Stomach (tissue), 9 donors: ENCODE data around the gene PMM2. TPM values are rescaled to one million over a fixed set of nuclear protein-coding genes. Genes with fewer than 3 reads are reported as not detected.

Experiments used
- DNase-seq, 2 donors: peaks; one replicate each; pipeline versions ENCODE4 v3.0.0 to v3.0.0-alpha.2; 2013 to 2019
- H3K27ac ChIP-seq, 5 donors: fragments of 200-600 bp in 4 of 5; sonication (generic) in 4 of 5; one replicate each; pipeline ENCODE4 v1.5.1; 2013 to 2019; ENCODE audit warnings: mild to moderate bottlenecking in 1 of 5, moderate library complexity in 1 of 5
- H3K27me3 ChIP-seq, 3 donors: fragments of 200-600 bp; sonication (generic); one replicate each; pipeline ENCODE4 v1.5.1; 2017 to 2019; ENCODE audit warnings: mixed run types in 1 of 3
- H3K36me3 ChIP-seq, 4 donors: fragments of 200-600 bp; sonication (generic); 1 replicate in 3 of 4; 2 replicates in 1 of 4; pipeline ENCODE4 v1.5.1; 2016 to 2019
- H3K4me1 ChIP-seq, 4 donors: fragments of 200-600 bp; sonication (generic); one replicate each; pipeline ENCODE4 v1.5.1; 2016 to 2019
- H3K4me3 ChIP-seq, 4 donors: fragments of 200-600 bp; sonication (generic) in 3 of 4; one replicate each; pipeline ENCODE4 v1.5.1; 2016 to 2019; ENCODE audit warnings: mild to moderate bottlenecking in 1 of 4
- H3K9me3 ChIP-seq, 4 donors: fragments of 200-600 bp; sonication (generic); one replicate each; pipeline ENCODE4 v1.5.1; 2016 to 2019
- CTCF ChIP-seq, 7 experiments: fragments of 450-650 bp in 4 of 7; fragments of 200-600 bp in 3 of 7; sonication (generic) in 3 of 7; IDR thresholded peaks; one replicate each; pipeline ENCODE4 v1.5.1; 2016 to 2019; ENCODE audit warnings: antibody characterized with exemption in 7 of 7, control low read depth in 2 of 7, mild to moderate bottlenecking in 1 of 7
- EP300 ChIP-seq: sonication (generic); formaldehyde crosslinking; IDR thresholded peaks from one replicate; pipeline ENCODE4 v1.6.1; 2017; ENCODE audit warnings: antibody characterized with exemption
- POLR2A ChIP-seq, 4 donors: fragments of 450-650 bp; IDR thresholded peaks; one replicate each; pipeline ENCODE4 v1.6.1; 2016; ENCODE audit warnings: antibody characterized with exemption in 4 of 4, control low read depth in 2 of 4, mild to moderate bottlenecking in 1 of 4, moderate library complexity in 1 of 4
- POLR2AphosphoS5 ChIP-seq, 3 donors: sonication (generic); formaldehyde crosslinking; IDR thresholded peaks; one replicate each; pipeline ENCODE4 v1.6.1; 2016; ENCODE audit warnings: antibody characterized with exemption in 3 of 3
- WGBS, 5 donors: extraction: QIAGEN DNeasy Blood & Tissue Kit in 3 of 5; methylation state at CpG; one replicate each; pipeline versions ENCODE4 v1.1.5 to v1.1.7; 2013 to 2018; 5-methylcytosine and 5-hydroxymethylcytosine counted together
- intact Hi-C: fragments of 100-400 bp; cut with DNase I; formaldehyde crosslinking; loops from one replicate; pipeline ENCODE4 v1.15.1; 2023; ENCODE audit warnings: low total_unique reads
- polyA plus RNA-seq, 3 donors: library from polyadenylated mRNA; stranded (reverse); fragments of 200-250 nt; gene quantifications; one replicate each; pipeline ENCODE4 v1.2.3, GENCODE V29; 2013
- total RNA-seq, 5 donors: library from RNA; depleted of rRNA; stranded (reverse); fragments of >200 nt; gene quantifications; one replicate each; pipeline versions ENCODE4 v1.1.0 to v1.2.3, GENCODE V29; 2014 to 2016
- donor health status: healthy with polysubstance abuse.
- donor health status: Bipolar disorder and iron deficiency.
- donor health status: healthy.

Gene PMM2
- total and polyA plus RNA-seq, 8 donors, result 15.1 to 89.3 (median 40.4) TPM

GRCh38 chr16:8887431-8887765 lies 89.8 kb downstream of the PMM2 start:
- DNase-seq, result no peak
- peaks cover 13 to 47% (median 39%) of the 10 kb centered on the region in 4 donors for H3K36me3 ChIP-seq
- TF ChIP-seq POLR2A (IDR thresholded peaks at IDR 0.05), result no peak
- no peak for TF ChIP-seq CTCF (IDR thresholded peaks at IDR 0.05)
- TF ChIP-seq POLR2AphosphoS5 (IDR thresholded peaks at IDR 0.05), result no peak
- TF ChIP-seq EP300, result no peak
- H3K9me3 ChIP-seq, result no peaks in the 10 kb centered on the region
- intact Hi-C loops, result loop anchor here (10.0 kb wide), 2 partner anchors 83 to 323 kb away; no protein-coding TSS in a partner anchor
- H3K4me1 ChIP-seq, result peaks cover 18 to 41% (median 31%) of the 10 kb centered on the region in 4 donors
- no peak overlapping the region for H3K27ac ChIP-seq
- H3K4me3 ChIP-seq, result no peak overlapping the region
- WGBS, 5 donors, result 82 to 94% (median 88%) methylated on average over 6 of the region's 6 CpGs
- H3K27me3 ChIP-seq, result peaks cover 0 to 22% (median 0%) of the 10 kb centered on the region in 3 donors

GRCh38 chr16:8887952-8888560 lies 90.4 kb downstream of the PMM2 start:
- Histone ChIP-seq H3K27me3 (peaks cover 0 to 15% (median 0%) of the 10 kb centered on the region in 3 donors), H3K27ac (peak overlapping the region in 1 of 5 donors; percentile 21), H3K4me1 (peaks cover 18 to 41% (median 31%) of the 10 kb centered on the region in 4 donors), H3K36me3 (peaks cover 13 to 53% (median 45%) of the 10 kb centered on the region in 4 donors), H3K9me3 (no peaks in the 10 kb centered on the region), H3K4me3 (no peak overlapping the region)
- 59 to 77% (median 73%) methylated on average over 9 to 16 of the region's 16 CpGs for WGBS, 5 donors
- TF ChIP-seq POLR2AphosphoS5 (IDR thresholded peaks at IDR 0.05), result peak in 1 of 3 donors; percentile 2
- TF ChIP-seq EP300, result no peak
- intact Hi-C loops, result loop anchor here (10.0 kb wide), 2 partner anchors 83 to 323 kb away; no protein-coding TSS in a partner anchor
- DNase-seq, result peak in 1 of 2 donors; percentile 48

GRCh38 chr16:8888951-8889892 lies 91.6 kb downstream of the PMM2 start:
- H3K4me3 ChIP-seq, result no peak overlapping the region
- H3K36me3 ChIP-seq, result peaks cover 25 to 65% (median 57%) of the 10 kb centered on the region in 4 donors
- 75 to 88% (median 81%) methylated on average over 12 to 23 of the region's 23 CpGs for WGBS, 5 donors
- peaks cover 16 to 38% (median 28%) of the 10 kb centered on the region in 4 donors for H3K4me1 ChIP-seq
- DNase-seq, result no peak
- intact Hi-C loops, result loop anchor here (10.0 kb wide), 2 partner anchors 84 to 324 kb away; no protein-coding TSS in a partner anchor
- H3K27me3 ChIP-seq, result peaks cover 0 to 9% (median 0%) of the 10 kb centered on the region in 3 donors
- H3K9me3 ChIP-seq, result no peaks in the 10 kb centered on the region
- H3K27ac ChIP-seq, result no peak overlapping the region
- TF ChIP-seq POLR2A (IDR thresholded peaks at IDR 0.05), result no peak
- no peak for TF ChIP-seq POLR2AphosphoS5 (IDR thresholded peaks at IDR 0.05)

- H3K27ac ChIP-seq, result no peak overlapping the region
- H3K36me3 ChIP-seq, result peaks cover 33 to 73% (median 65%) of the 10 kb centered on the region in 4 donors
- H3K4me1 ChIP-seq, result peaks cover 13 to 30% (median 20%) of the 10 kb centered on the region in 4 donors
- WGBS, 5 donors, result 80 to 85% (median 84%) methylated on average over 14 of the region's 14 CpGs
- H3K4me3 ChIP-seq, result no peak overlapping the region
- peaks cover 0 to 5% (median 0%) of the 10 kb centered on the region in 3 donors for H3K27me3 ChIP-seq
- no peak for DNase-seq
- intact Hi-C loops, result loop anchor here (10.0 kb wide), 2 partner anchors 85 to 325 kb away; no protein-coding TSS in a partner anchor
- no peak for TF ChIP-seq EP300
- no peak for TF ChIP-seq POLR2A (IDR thresholded peaks at IDR 0.05)
- TF ChIP-seq POLR2AphosphoS5 (IDR thresholded peaks at IDR 0.05), result no peak
- TF ChIP-seq CTCF (IDR thresholded peaks at IDR 0.05), result no peak
- H3K9me3 ChIP-seq, result no peaks in the 10 kb centered on the region
Observed at GRCh38 chr16:8889893-8890548, 92.4 kb downstream of the PMM2 start.

DNA sequence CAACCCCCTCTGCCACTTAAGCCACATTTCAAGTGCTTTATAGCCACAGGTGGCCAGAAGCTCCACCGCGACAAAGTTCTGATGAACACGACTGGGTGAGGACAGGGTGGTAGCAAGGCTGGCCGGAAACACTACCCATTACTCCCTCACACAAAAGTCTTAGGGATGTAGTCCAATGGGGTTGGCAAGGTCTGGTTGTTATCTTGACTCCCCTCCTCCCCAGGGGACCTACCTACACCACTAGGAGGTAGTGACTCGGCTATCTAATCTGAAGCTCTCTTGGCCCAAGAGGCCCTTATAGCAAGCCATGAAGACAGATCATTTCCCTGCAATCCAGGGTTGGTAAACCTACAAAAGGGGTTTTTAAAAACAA lies 92.9 kb downstream of the PMM2 start:
- Histone ChIP-seq H3K4me3 (no peak overlapping the region), H3K27ac (no peak overlapping the region), H3K9me3 (no peaks in the 10 kb centered on the region), H3K4me1 (peaks cover 12 to 25% (median 15%) of the 10 kb centered on the region in 4 donors), H3K36me3 (peaks cover 38 to 78% (median 70%) of the 10 kb centered on the region in 4 donors), H3K27me3 (peaks cover 0 to 2% (median 0%) of the 10 kb centered on the region in 3 donors)
- intact Hi-C loops, result no loop called here
- no peak for TF ChIP-seq POLR2AphosphoS5 (IDR thresholded peaks at IDR 0.05)
- no peak for TF ChIP-seq CTCF (IDR thresholded peaks at IDR 0.05)
- TF ChIP-seq POLR2A (IDR thresholded peaks at IDR 0.05), result no peak
- 71 to 88% (median 77%) methylated on average over 4 to 5 of the region's 5 CpGs for WGBS, 5 donors
- DNase-seq, result no peak
